GM23338 (cell line): ENCODE data around the gene TAF4. TPM values are rescaled to one million over a fixed set of nuclear protein-coding genes. Genes with fewer than 3 reads are reported as not detected.

Experiments
- ATAC-seq: fragments of 200-7000 bp; cut with Tn5 transposase; 3 replicates; pipeline ENCODE4 v1.9.1; 2020
- DNase-seq: peaks from one replicate; pipeline ENCODE4 v3.0.0-alpha.2; 2015; ENCODE audit warnings: low spot score
- H2AFZ ChIP-seq: fragments of 200-600 bp; sonication (generic); 2 replicates; pipeline ENCODE4 v1.8.0; 2016; ENCODE audit warnings: antibody characterized with exemption, mild to moderate bottlenecking, moderate library complexity
- H3F3A ChIP-seq: fragments of 200-600 bp; sonication (generic); replicated peaks from 2 replicates; pipeline ENCODE4 v1.8.0; 2017; ENCODE audit warnings: antibody characterized with exemption, mixed run types, low read depth
- H3K27ac ChIP-seq: fragments of 200-600 bp; sonication (generic); 2 replicates; pipeline ENCODE4 v1.6.1; 2016; ENCODE audit warnings: low read depth
- H3K27me3 ChIP-seq: fragments of 200-600 bp; sonication (generic); 2 replicates; pipeline ENCODE4 v1.8.0; 2016; ENCODE audit warnings: mild to moderate bottlenecking, mixed run types, moderate library complexity; ENCODE audit not compliant: insufficient read depth
- H3K36me3 ChIP-seq: fragments of 200-600 bp; sonication (generic); 2 replicates; pipeline ENCODE4 v1.8.0; 2016; ENCODE audit warnings: mild to moderate bottlenecking; ENCODE audit not compliant: insufficient read depth
- H3K4me1 ChIP-seq: fragments of 200-600 bp; sonication (generic); 2 replicates; pipeline ENCODE4 v1.8.0; 2016; ENCODE audit warnings: mild to moderate bottlenecking, moderate library complexity; ENCODE audit not compliant: insufficient read depth
- H3K4me2 ChIP-seq: fragments of 200-600 bp; sonication (generic); 2 replicates; pipeline ENCODE4 v1.7.1; 2017; ENCODE audit warnings: mixed run types
- H3K4me3 ChIP-seq: fragments of 200-600 bp; sonication (generic); 2 replicates; pipeline ENCODE4 v1.6.1; 2016; ENCODE audit warnings: mixed run types
- H3K79me2 ChIP-seq: fragments of 200-600 bp; sonication (generic); replicated peaks from 2 replicates; pipeline ENCODE4 v1.8.0; 2017; ENCODE audit warnings: mild to moderate bottlenecking; ENCODE audit not compliant: insufficient read depth
- H3K9me2 ChIP-seq: fragments of 200-600 bp; sonication (generic); 2 replicates; pipeline ENCODE4 v1.8.0; 2017; ENCODE audit not compliant: insufficient read depth
- H4K20me1 ChIP-seq: fragments of 200-600 bp; sonication (generic); replicated peaks from 2 replicates; pipeline ENCODE4 v1.8.0; 2017; ENCODE audit warnings: mild to moderate bottlenecking; ENCODE audit not compliant: insufficient read depth
- H3K27ac Mint-ChIP-seq: 2 replicates; pipeline ENCODE4 v1.8.0; 2020; ENCODE audit warnings: inconsistent platforms, mild to moderate bottlenecking, moderate library complexity, mixed read lengths
- H3K27me3 Mint-ChIP-seq: 3 replicates; pipeline ENCODE4 v1.8.0; 2022; ENCODE audit warnings: low read depth, mild to moderate bottlenecking, moderate library complexity, mixed read lengths, inconsistent platforms; ENCODE audit not compliant: insufficient read depth, poor library complexity
- H3K36me3 Mint-ChIP-seq: 3 replicates; pipeline ENCODE4 v1.8.0; 2021; ENCODE audit warnings: low read depth, mild to moderate bottlenecking, inconsistent platforms, moderate library complexity, mixed read lengths
- H3K4me1 Mint-ChIP-seq: 3 replicates; pipeline ENCODE4 v1.8.0; 2020; ENCODE audit warnings: mild to moderate bottlenecking, inconsistent platforms, mixed read lengths
- H3K4me3 Mint-ChIP-seq: 3 replicates; pipeline ENCODE4 v1.8.0; 2021; ENCODE audit warnings: moderate library complexity, mild to moderate bottlenecking, inconsistent platforms, mixed read lengths
- H3K9me3 Mint-ChIP-seq: 3 replicates; pipeline ENCODE4 v1.8.0; 2020; ENCODE audit warnings: moderate library complexity, mild to moderate bottlenecking, inconsistent platforms, mixed read lengths
- CREB1 ChIP-seq: fragments of 250-450 bp; sonication (Bioruptor Pico); IDR thresholded peaks from 2 replicates; pipeline ENCODE4 v1.5.0; 2020; ENCODE audit warnings: low read depth, mild to moderate bottlenecking, moderate library complexity
- CTCF ChIP-seq, 2 experiments: fragments of 200-600 bp in 1 of 2; sonication (generic) in 1 of 2; conservative IDR thresholded peaks; 2 replicates each; pipeline versions ENCODE4 v1.5.1 to v1.6.1; 2016 to 2017; ENCODE audit warnings: antibody characterized with exemption in 2 of 2, low read depth in 2 of 2, mild to moderate bottlenecking in 2 of 2, moderate library complexity in 1 of 2
- EZH2 ChIP-seq: fragments of 200-600 bp; sonication (generic); IDR thresholded peaks from one replicate; pipeline ENCODE4 v1.8.0; 2017; ENCODE audit warnings: antibody characterized with exemption, mild to moderate bottlenecking, low read depth; ENCODE audit not compliant: unreplicated experiment
- EZH2phosphoT487 ChIP-seq: fragments of 200-600 bp; sonication (generic); IDR thresholded peaks from one replicate; pipeline ENCODE4 v1.8.1; 2018; ENCODE audit warnings: antibody characterized with exemption; ENCODE audit not compliant: unreplicated experiment
- JUNB ChIP-seq: IDR thresholded peaks from one replicate; pipeline ENCODE4 v1.6.1; 2016; ENCODE audit warnings: antibody characterized with exemption; ENCODE audit not compliant: unreplicated experiment
- NANOG ChIP-seq: IDR thresholded peaks from 2 replicates; pipeline ENCODE4 v1.6.1; 2016; ENCODE audit warnings: antibody characterized with exemption, borderline replicate concordance
- POLR2AphosphoS5 ChIP-seq: IDR thresholded peaks from 2 replicates; pipeline ENCODE4 v1.6.1; 2016; ENCODE audit warnings: antibody characterized with exemption, low read depth
- REST ChIP-seq: IDR thresholded peaks from one replicate; pipeline ENCODE4 v1.6.1; 2018; ENCODE audit warnings: antibody characterized with exemption; ENCODE audit not compliant: unreplicated experiment
- STAT1 ChIP-seq: IDR thresholded peaks from one replicate; pipeline ENCODE4 v1.6.1; 2016; ENCODE audit warnings: antibody characterized with exemption; ENCODE audit not compliant: unreplicated experiment
- ZNF114 ChIP-seq: fragments of 250-450 bp; sonication (Bioruptor Pico); IDR thresholded peaks from 2 replicates; pipeline ENCODE4 v1.5.0; 2020; ENCODE audit warnings: mild to moderate bottlenecking, moderate library complexity
- ZNF331 ChIP-seq: fragments of 250-450 bp; sonication (Bioruptor Pico); IDR thresholded peaks from 2 replicates; pipeline ENCODE4 v1.5.0; 2020; ENCODE audit warnings: low read depth, mild to moderate bottlenecking, moderate library complexity
- polyA plus RNA-seq: library from polyadenylated mRNA; unstranded; fragments of >200 nt; fragmentation: Nextera tagmentation; extraction: Ambion mirVana; gene quantifications from 2 replicates; pipeline ENCODE4 v1.2.1, GENCODE V29; 2016
- total RNA-seq: library from RNA; depleted of rRNA; stranded (reverse); fragments of >200 nt; shearing (Covaris generic); gene quantifications from 2 replicates; pipeline ENCODE4 v1.2.3, GENCODE V29; 2014
- TF ChIP-seq, protein P1 (sequence below): fragments of 250-450 bp; sonication (Bioruptor Pico); IDR thresholded peaks from 2 replicates; pipeline ENCODE4 v1.5.0; 2020; ENCODE audit warnings: mild to moderate bottlenecking, moderate library complexity
- TF ChIP-seq, protein P2 (sequence below): IDR thresholded peaks from 2 replicates; pipeline ENCODE4 v1.6.1; 2016; ENCODE audit warnings: antibody characterized with exemption

Gene TAF4
- total and polyA plus RNA-seq, 2 experiments from 2014 or later = 7.2 to 60.0 TPM

GRCh38 chr20:61926796-61927192, 138.9 kb downstream of the TAF4 start:
- H3K4me3 Mint-ChIP-seq = no peak overlapping the region
- H3K79me2 ChIP-seq = no peaks in the 10 kb centered on the region
- H3K36me3 ChIP-seq = no peaks in the 10 kb centered on the region
- ATAC-seq (no peak), DNase-seq (no peak)
- no peak overlapping the region for H3K4me2 ChIP-seq
- no peak overlapping the region for H3K4me3 ChIP-seq
- no peaks in the 10 kb centered on the region for H3K27me3 ChIP-seq
- H3K27me3 Mint-ChIP-seq = peaks cover 5% of the 10 kb centered on the region
- no peak overlapping the region for H2AFZ ChIP-seq
- no peak overlapping the region for H3K27ac Mint-ChIP-seq
- no peak for TF ChIP-seq ZNF331 (CRISPR knock-in tag)
- TF ChIP-seq JUNB = no peak
- TF ChIP-seq, protein P1, sequence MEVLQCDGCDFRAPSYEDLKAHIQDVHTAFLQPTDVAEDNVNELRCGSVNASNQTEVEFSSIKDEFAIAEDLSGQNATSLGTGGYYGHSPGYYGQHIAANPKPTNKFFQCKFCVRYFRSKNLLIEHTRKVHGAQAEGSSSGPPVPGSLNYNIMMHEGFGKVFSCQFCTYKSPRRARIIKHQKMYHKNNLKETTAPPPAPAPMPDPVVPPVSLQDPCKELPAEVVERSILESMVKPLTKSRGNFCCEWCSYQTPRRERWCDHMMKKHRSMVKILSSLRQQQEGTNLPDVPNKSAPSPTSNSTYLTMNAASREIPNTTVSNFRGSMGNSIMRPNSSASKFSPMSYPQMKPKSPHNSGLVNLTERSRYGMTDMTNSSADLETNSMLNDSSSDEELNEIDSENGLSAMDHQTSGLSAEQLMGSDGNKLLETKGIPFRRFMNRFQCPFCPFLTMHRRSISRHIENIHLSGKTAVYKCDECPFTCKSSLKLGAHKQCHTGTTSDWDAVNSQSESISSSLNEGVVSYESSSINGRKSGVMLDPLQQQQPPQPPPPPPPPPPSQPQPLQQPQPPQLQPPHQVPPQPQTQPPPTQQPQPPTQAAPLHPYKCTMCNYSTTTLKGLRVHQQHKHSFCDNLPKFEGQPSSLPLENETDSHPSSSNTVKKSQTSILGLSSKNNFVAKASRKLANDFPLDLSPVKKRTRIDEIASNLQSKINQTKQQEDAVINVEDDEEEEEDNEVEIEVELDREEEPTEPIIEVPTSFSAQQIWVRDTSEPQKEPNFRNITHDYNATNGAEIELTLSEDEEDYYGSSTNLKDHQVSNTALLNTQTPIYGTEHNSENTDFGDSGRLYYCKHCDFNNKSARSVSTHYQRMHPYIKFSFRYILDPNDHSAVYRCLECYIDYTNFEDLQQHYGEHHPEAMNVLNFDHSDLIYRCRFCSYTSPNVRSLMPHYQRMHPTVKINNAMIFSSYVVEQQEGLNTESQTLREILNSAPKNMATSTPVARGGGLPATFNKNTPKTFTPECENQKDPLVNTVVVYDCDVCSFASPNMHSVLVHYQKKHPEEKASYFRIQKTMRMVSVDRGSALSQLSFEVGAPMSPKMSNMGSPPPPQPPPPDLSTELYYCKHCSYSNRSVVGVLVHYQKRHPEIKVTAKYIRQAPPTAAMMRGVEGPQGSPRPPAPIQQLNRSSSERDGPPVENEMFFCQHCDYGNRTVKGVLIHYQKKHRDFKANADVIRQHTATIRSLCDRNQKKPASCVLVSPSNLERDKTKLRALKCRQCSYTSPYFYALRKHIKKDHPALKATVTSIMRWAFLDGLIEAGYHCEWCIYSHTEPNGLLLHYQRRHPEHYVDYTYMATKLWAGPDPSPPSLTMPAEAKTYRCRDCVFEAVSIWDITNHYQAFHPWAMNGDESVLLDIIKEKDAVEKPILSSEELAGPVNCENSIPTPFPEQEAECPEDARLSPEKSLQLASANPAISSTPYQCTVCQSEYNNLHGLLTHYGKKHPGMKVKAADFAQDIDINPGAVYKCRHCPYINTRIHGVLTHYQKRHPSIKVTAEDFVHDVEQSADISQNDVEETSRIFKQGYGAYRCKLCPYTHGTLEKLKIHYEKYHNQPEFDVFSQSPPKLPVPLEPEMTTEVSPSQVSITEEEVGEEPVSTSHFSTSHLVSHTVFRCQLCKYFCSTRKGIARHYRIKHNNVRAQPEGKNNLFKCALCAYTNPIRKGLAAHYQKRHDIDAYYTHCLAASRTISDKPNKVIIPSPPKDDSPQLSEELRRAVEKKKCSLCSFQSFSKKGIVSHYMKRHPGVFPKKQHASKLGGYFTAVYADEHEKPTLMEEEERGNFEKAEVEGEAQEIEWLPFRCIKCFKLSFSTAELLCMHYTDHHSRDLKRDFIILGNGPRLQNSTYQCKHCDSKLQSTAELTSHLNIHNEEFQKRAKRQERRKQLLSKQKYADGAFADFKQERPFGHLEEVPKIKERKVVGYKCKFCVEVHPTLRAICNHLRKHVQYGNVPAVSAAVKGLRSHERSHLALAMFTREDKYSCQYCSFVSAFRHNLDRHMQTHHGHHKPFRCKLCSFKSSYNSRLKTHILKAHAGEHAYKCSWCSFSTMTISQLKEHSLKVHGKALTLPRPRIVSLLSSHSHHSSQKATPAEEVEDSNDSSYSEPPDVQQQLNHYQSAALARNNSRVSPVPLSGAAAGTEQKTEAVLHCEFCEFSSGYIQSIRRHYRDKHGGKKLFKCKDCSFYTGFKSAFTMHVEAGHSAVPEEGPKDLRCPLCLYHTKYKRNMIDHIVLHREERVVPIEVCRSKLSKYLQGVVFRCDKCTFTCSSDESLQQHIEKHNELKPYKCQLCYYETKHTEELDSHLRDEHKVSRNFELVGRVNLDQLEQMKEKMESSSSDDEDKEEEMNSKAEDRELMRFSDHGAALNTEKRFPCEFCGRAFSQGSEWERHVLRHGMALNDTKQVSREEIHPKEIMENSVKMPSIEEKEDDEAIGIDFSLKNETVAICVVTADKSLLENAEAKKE (CRISPR knock-in tag) = no peak
- TF ChIP-seq CTCF (conservative IDR thresholded peaks at IDR 0.05; ENCODE audit: low read depth in 2 of 2) = no peak
- TF ChIP-seq EZH2 = no peak
- no peak for TF ChIP-seq ZNF114 (CRISPR knock-in tag)
- no peak for TF ChIP-seq NANOG
- TF ChIP-seq CREB1 (CRISPR knock-in tag) = no peak
- no peak for TF ChIP-seq POLR2AphosphoS5
- no peak for TF ChIP-seq EZH2phosphoT487
- TF ChIP-seq STAT1 = no peak
- TF ChIP-seq REST = no peak
- TF ChIP-seq, protein P2, sequence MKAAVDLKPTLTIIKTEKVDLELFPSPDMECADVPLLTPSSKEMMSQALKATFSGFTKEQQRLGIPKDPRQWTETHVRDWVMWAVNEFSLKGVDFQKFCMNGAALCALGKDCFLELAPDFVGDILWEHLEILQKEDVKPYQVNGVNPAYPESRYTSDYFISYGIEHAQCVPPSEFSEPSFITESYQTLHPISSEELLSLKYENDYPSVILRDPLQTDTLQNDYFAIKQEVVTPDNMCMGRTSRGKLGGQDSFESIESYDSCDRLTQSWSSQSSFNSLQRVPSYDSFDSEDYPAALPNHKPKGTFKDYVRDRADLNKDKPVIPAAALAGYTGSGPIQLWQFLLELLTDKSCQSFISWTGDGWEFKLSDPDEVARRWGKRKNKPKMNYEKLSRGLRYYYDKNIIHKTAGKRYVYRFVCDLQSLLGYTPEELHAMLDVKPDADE = no peak
- no peaks in the 10 kb centered on the region for H3K4me1 ChIP-seq
- H3F3A ChIP-seq = no peaks in the 10 kb centered on the region
- peaks cover 7% of the 10 kb centered on the region; the same call in 2 of the 3 replicates for H3K36me3 Mint-ChIP-seq
- no peak overlapping the region for H3K27ac ChIP-seq
- peaks cover 4% of the 10 kb centered on the region for H3K9me3 Mint-ChIP-seq
- H3K9me2 ChIP-seq = no peaks in the 10 kb centered on the region
- no peaks in the 10 kb centered on the region for H4K20me1 ChIP-seq
- H3K4me1 Mint-ChIP-seq = no peaks in the 10 kb centered on the region
